Measurements from ENCODE around the gene PUM2.

PUM2 gene

DNA sequence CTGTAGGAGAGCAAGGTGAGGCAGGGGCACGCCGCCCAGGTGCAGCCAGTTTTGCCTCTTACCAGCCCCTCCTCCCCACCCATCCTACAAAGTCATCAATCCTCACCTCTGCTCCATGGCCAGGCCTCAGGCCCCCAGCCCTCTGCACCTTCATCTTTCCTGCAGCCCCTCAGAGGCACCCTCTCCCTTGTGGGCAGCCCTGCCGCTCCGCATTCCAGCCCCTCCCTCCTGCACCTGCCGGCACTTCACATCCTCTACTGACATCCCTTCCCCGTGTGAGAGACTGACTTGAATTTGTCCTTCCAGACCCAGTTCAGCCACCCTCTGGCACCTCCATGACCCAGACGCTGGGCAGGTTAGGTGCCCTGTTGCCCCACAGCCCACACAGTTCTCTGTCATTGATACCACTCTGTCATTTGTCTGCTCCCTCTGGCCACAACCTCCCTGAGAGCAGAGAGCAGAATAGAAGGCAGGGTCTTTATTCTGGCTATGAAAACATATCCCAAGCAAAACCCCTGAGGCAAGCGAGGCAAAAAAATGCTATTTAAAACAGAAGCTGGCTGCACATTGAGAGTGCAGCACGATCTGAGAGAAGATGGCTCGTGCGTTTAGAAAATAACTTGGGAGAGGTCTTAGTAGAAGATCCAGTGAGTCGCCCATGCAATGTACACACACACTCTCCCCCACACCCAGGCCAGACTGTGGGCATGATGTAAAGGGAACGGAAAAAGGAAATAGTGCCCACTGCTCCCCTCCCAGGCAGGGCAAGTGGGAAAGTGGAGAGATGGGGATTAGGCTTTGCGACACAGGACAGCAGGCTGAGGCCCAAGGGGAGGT is 151.6 kb downstream of the PUM2 start:
- no peak for DNase-seq
